WTC11 (cell line): Measurements from ENCODE around the gene CCAR1.

Source experiments
- E2F1 ChIP-seq: sonication (generic); formaldehyde crosslinking; IDR thresholded peaks from 2 replicates; pipeline ENCODE4 v1.8.0; 2022; ENCODE audit warnings: mild to moderate bottlenecking, missing genetic modification reagents
- NFE2L1 ChIP-seq: sonication (generic); formaldehyde crosslinking; IDR thresholded peaks from 2 replicates; pipeline ENCODE4 v1.8.1; 2023; ENCODE audit warnings: missing genetic modification reagents
- TF ChIP-seq, protein P1 (sequence below): fragments of 200-600 bp; IDR thresholded peaks from 2 replicates; pipeline ENCODE4 v1.8.0; 2022; ENCODE audit warnings: antibody characterized with exemption
- TF ChIP-seq, protein P2 (sequence below): sonication (generic); formaldehyde crosslinking; IDR thresholded peaks from 2 replicates; pipeline ENCODE4 v1.8.1; 2022; ENCODE audit warnings: mild to moderate bottlenecking, moderate library complexity, missing genetic modification reagents

- TF ChIP-seq E2F1 (CRISPR knock-in tag) (no peak), NFE2L1 (CRISPR knock-in tag) (no peak)
- TF ChIP-seq, protein P1, sequence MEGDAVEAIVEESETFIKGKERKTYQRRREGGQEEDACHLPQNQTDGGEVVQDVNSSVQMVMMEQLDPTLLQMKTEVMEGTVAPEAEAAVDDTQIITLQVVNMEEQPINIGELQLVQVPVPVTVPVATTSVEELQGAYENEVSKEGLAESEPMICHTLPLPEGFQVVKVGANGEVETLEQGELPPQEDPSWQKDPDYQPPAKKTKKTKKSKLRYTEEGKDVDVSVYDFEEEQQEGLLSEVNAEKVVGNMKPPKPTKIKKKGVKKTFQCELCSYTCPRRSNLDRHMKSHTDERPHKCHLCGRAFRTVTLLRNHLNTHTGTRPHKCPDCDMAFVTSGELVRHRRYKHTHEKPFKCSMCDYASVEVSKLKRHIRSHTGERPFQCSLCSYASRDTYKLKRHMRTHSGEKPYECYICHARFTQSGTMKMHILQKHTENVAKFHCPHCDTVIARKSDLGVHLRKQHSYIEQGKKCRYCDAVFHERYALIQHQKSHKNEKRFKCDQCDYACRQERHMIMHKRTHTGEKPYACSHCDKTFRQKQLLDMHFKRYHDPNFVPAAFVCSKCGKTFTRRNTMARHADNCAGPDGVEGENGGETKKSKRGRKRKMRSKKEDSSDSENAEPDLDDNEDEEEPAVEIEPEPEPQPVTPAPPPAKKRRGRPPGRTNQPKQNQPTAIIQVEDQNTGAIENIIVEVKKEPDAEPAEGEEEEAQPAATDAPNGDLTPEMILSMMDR: no peak
- TF ChIP-seq, protein P2, sequence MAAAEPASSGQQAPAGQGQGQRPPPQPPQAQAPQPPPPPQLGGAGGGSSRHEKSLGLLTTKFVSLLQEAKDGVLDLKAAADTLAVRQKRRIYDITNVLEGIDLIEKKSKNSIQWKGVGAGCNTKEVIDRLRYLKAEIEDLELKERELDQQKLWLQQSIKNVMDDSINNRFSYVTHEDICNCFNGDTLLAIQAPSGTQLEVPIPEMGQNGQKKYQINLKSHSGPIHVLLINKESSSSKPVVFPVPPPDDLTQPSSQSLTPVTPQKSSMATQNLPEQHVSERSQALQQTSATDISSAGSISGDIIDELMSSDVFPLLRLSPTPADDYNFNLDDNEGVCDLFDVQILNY (CRISPR knock-in tag): no peak
Measured at GRCh38 chr10:68700197-68700596, 20.8 kb upstream of the CCAR1 start.
